ENCODE measurements around the gene CD164L2.

The CD164L2 gene

DNA sequence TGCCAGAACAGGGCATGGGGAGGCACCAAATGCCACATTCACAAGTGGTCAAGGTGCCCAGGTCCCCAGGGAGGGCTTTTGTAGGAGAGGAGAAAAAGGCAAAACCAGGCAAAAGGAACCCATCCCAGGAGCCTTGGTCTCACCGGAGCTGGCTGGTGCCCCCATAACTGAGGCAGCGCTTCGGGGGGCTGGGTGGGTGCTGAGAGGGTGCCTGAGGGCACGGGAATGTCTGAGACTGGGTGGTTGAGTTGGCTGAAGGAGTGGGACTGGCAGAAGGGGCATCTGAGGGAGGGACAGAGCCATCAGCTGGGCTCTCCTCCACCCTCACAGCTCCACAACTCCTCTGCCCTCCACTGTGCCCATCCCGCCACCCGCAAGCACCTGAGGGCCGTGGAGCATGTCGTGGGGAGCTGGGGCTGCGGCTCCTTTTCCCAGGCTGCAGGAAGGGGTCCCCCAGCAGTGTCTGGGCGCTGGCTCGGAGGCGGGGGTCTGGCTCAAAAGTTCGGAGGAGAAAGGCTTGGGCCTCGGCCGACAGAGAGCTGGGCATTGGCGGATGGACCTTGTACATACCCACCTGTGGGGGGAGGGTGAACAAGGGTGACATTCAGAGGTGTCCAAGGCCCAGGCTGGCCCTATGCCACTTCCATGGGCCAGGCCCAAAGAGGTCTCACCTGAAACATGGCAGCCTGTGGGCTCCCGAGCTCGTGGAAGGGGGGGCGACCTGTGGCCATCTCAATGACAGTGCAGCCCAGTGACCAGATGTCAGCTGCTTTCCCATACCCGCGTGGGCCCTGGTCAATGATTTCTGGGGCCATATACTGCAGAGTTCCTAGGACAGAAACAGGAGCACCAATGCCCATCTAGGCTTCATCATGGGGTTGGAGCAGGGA is 24.9 kb downstream of the CD164L2 start:
- Histone ChIP-seq H3K9me3 (ENCODE audit: control insufficient read depth in 5 of 5, low read length in 5 of 5) (no peaks in the 10 kb centered on the region), H3K27ac (ENCODE audit: low read depth, low read length) (no peak overlapping the region), H3K36me3 (ENCODE audit: control insufficient read depth in 5 of 5, insufficient read depth in 5 of 5, low read length in 5 of 5) (peaks cover 0 to 90% (median 86%) of the 10 kb centered on the region in 5 donors), H3K4me1 (ENCODE audit: control insufficient read depth in 5 of 5, insufficient read depth in 5 of 5, low read length in 5 of 5) (peaks cover 0 to 23% (median 14%) of the 10 kb centered on the region in 5 donors), H3K9ac (ENCODE audit: low read length in 5 of 5) (no peak overlapping the region), H3K4me3 (ENCODE audit: low read depth in 1 of 5, low read length in 5 of 5) (no peak overlapping the region), H3K27me3 (ENCODE audit: control insufficient read depth in 5 of 5, insufficient read depth in 4 of 5, low read length in 5 of 5) (no peaks in the 10 kb centered on the region)

DNA sequence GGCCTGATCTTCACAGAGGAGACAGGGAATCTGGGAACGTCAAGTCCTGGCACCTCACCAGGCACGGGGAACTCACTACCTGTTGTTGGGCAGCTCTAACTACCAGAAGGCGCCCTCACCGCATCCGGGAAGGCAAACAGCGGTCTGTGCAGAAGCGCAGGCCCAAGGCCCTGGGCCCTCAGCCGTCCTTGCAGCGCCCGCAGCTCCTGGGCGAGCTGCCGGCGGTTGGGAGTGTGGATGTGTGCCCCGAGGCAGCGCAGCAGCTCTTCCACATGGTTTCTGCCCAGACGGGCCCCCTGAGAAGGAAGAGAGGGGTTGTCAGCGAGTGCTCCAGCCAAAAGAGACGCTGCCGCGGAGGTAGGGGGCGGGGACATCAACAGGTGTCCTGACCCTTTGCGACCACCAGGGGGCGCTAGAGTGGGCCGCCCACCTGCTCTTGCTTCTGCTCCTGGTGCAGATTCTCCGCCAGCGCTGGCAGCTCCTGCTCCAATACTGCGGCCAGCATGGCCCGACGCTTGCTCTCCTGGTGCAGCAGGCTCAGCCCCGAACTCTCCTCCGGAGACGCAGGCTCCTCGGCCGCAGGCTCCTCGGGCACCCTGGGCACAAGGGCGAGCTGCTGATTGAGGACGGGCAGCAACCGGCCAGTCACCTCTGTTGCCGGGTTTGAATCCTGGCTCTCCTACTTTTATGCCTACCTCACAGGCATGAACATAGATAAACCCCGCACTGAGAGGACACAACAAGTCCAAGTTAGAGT is 25.7 kb downstream of the CD164L2 start:
- H3K27ac ChIP-seq (ENCODE audit: low read depth, low read length) = no peak overlapping the region

GRCh38 chr1:27356619-27357280 is 26.4 kb downstream of the CD164L2 start:
- Histone ChIP-seq H3K4me1 (ENCODE audit: control insufficient read depth in 5 of 5, insufficient read depth in 5 of 5, low read length in 5 of 5) (peaks cover 0 to 23% (median 14%) of the 10 kb centered on the region in 5 donors), H3K9ac (ENCODE audit: low read length in 5 of 5) (no peak overlapping the region), H3K27me3 (ENCODE audit: control insufficient read depth in 5 of 5, insufficient read depth in 4 of 5, low read length in 5 of 5) (no peaks in the 10 kb centered on the region), H3K27ac (ENCODE audit: low read depth, low read length) (no peak overlapping the region), H3K36me3 (ENCODE audit: control insufficient read depth in 5 of 5, insufficient read depth in 5 of 5, low read length in 5 of 5) (peaks cover 0 to 79% (median 74%) of the 10 kb centered on the region in 5 donors), H3K9me3 (ENCODE audit: control insufficient read depth in 5 of 5, low read length in 5 of 5) (no peaks in the 10 kb centered on the region), H3K4me3 (ENCODE audit: low read depth in 1 of 5, low read length in 5 of 5) (no peak overlapping the region)

More for the DNA sequence above, 25.7 kb downstream of the CD164L2 start:
- Histone ChIP-seq H3K9me3 (ENCODE audit: control insufficient read depth in 5 of 5, low read length in 5 of 5) (no peaks in the 10 kb centered on the region), H3K36me3 (ENCODE audit: control insufficient read depth in 5 of 5, insufficient read depth in 5 of 5, low read length in 5 of 5) (peaks cover 0 to 86% (median 81%) of the 10 kb centered on the region in 5 donors), H3K4me1 (ENCODE audit: control insufficient read depth in 5 of 5, insufficient read depth in 5 of 5, low read length in 5 of 5) (peaks cover 0 to 23% (median 14%) of the 10 kb centered on the region in 5 donors), H3K4me3 (ENCODE audit: low read depth in 1 of 5, low read length in 5 of 5) (peak overlapping the region in 1 of 5 donors; percentile 46), H3K9ac (ENCODE audit: low read length in 5 of 5) (no peak overlapping the region), H3K27me3 (ENCODE audit: control insufficient read depth in 5 of 5, insufficient read depth in 4 of 5, low read length in 5 of 5) (no peaks in the 10 kb centered on the region)

DNA sequence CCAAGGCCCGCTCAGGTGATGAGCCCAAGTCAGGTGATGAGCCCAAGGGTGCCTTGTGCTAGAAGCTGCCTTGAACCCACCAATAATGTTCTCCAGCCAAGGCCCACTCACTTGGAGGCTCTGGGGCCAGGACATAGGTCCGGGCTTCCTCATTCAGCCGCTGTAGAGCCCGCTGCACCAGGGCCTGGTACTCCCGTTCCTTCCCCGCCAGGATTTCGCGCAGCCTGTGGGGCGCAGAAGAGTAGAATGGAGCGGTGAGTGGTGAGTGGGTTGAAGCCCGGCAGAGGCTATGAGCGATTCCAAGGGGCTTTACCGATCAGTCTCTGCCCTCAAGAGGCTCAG is 26.9 kb downstream of the CD164L2 start:
- Histone ChIP-seq H3K9me3 (ENCODE audit: control insufficient read depth in 5 of 5, low read length in 5 of 5) (no peaks in the 10 kb centered on the region), H3K27ac (ENCODE audit: low read depth, low read length) (no peak overlapping the region), H3K27me3 (ENCODE audit: control insufficient read depth in 5 of 5, insufficient read depth in 4 of 5, low read length in 5 of 5) (no peaks in the 10 kb centered on the region), H3K4me3 (ENCODE audit: low read depth in 1 of 5, low read length in 5 of 5) (no peak overlapping the region), H3K36me3 (ENCODE audit: control insufficient read depth in 5 of 5, insufficient read depth in 5 of 5, low read length in 5 of 5) (peaks cover 0 to 73% (median 69%) of the 10 kb centered on the region in 5 donors), H3K9ac (ENCODE audit: low read length in 5 of 5) (no peak overlapping the region), H3K4me1 (ENCODE audit: control insufficient read depth in 5 of 5, insufficient read depth in 5 of 5, low read length in 5 of 5) (peaks cover 0 to 26% (median 18%) of the 10 kb centered on the region in 5 donors)

GRCh38 chr1:27355683-27356082 is 27.4 kb downstream of the CD164L2 start:
- no peak overlapping the region for H3K27ac ChIP-seq (ENCODE audit: low read depth, low read length)
- peaks cover 0 to 31% (median 24%) of the 10 kb centered on the region in 5 donors for H3K4me1 ChIP-seq (ENCODE audit: control insufficient read depth in 5 of 5, insufficient read depth in 5 of 5, low read length in 5 of 5)
- H3K4me3 ChIP-seq (ENCODE audit: low read depth in 1 of 5, low read length in 5 of 5) = no peak overlapping the region
- no peak overlapping the region for H3K9ac ChIP-seq (ENCODE audit: low read length in 5 of 5)
- H3K27me3 ChIP-seq (ENCODE audit: control insufficient read depth in 5 of 5, insufficient read depth in 4 of 5, low read length in 5 of 5) = peaks cover 0 to 4% (median 1%) of the 10 kb centered on the region in 5 donors
- H3K9me3 ChIP-seq (ENCODE audit: control insufficient read depth in 5 of 5, low read length in 5 of 5) = no peaks in the 10 kb centered on the region
- H3K36me3 ChIP-seq (ENCODE audit: control insufficient read depth in 5 of 5, insufficient read depth in 5 of 5, low read length in 5 of 5) = peaks cover 0 to 68% (median 64%) of the 10 kb centered on the region in 5 donors

DNA sequence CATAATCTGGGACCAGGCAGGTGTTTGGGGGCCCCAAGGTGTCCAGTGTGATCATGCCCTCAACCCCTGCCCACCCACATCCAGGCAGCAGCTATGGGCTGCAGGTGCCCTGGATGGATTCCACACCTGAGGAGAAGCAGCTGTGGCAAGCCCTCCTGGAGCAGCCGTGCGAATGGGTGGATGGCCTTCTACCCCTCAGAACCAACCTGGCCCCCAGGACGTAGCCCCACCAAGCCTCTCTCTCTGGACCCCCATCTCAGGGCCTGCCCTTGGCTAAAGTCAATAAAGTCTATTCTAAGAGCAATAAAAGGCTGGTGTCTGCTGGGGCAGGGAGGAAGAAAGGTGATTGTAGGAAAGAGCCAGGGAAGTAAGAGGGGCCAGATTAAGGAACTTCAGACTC is 29.5 kb downstream of the CD164L2 start:
- no peaks in the 10 kb centered on the region for H3K9me3 ChIP-seq (ENCODE audit: control insufficient read depth in 5 of 5, low read length in 5 of 5)
- H3K4me1 ChIP-seq (ENCODE audit: control insufficient read depth in 5 of 5, insufficient read depth in 5 of 5, low read length in 5 of 5) = peaks cover 0 to 37% (median 32%) of the 10 kb centered on the region in 5 donors
- no peak overlapping the region for H3K27ac ChIP-seq (ENCODE audit: low read depth, low read length)
- peaks cover 5 to 22% (median 12%) of the 10 kb centered on the region in 5 donors for H3K27me3 ChIP-seq (ENCODE audit: control insufficient read depth in 5 of 5, insufficient read depth in 4 of 5, low read length in 5 of 5)
- H3K36me3 ChIP-seq (ENCODE audit: control insufficient read depth in 5 of 5, insufficient read depth in 5 of 5, low read length in 5 of 5) = peaks cover 0 to 50% (median 45%) of the 10 kb centered on the region in 5 donors
- H3K9ac ChIP-seq (ENCODE audit: low read length in 5 of 5) = no peak overlapping the region
- no peak overlapping the region for H3K4me3 ChIP-seq (ENCODE audit: low read depth in 1 of 5, low read length in 5 of 5)

- Histone ChIP-seq H3K36me3 (ENCODE audit: control insufficient read depth in 5 of 5, insufficient read depth in 5 of 5, low read length in 5 of 5) (peaks cover 0 to 45% (median 41%) of the 10 kb centered on the region in 5 donors), H3K9me3 (ENCODE audit: control insufficient read depth in 5 of 5, low read length in 5 of 5) (no peaks in the 10 kb centered on the region), H3K27ac (ENCODE audit: low read depth, low read length) (no peak overlapping the region), H3K4me1 (ENCODE audit: control insufficient read depth in 5 of 5, insufficient read depth in 5 of 5, low read length in 5 of 5) (peaks cover 0 to 37% (median 32%) of the 10 kb centered on the region in 5 donors), H3K4me3 (ENCODE audit: low read depth in 1 of 5, low read length in 5 of 5) (no peak overlapping the region), H3K9ac (ENCODE audit: low read length in 5 of 5) (no peak overlapping the region), H3K27me3 (ENCODE audit: control insufficient read depth in 5 of 5, insufficient read depth in 4 of 5, low read length in 5 of 5) (peaks cover 5 to 22% (median 12%) of the 10 kb centered on the region in 5 donors)
Measured at GRCh38 chr1:27353166-27353565, 30.0 kb downstream of the CD164L2 start.

DNA sequence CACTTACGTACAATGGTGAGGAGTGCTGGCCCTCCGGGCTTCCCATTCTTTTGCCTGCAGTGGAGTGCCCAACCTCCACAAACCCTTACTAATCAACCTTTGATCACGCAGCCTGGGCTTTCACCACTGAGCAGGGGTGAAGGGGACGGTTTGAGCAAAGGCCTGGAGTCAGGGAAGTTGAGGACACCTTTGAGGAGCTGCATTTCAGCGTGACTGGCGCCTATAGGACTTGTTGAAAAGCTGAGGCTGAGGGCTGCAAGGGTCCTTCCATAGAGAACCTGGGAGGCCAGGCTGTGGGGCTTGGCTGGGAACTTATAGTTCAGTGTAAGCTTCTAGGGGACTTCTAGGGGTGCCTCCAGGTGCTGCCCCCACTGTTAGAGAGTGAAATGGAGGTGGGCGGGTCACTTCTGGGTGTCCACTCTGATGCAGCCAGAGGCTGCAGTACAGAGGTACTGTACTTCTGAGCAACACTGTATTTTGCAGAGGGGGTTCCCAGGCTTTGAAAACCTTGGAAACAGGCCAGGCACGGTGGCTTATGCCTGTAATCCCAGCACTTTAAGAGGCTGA is 31.5 kb downstream of the CD164L2 start:
- Histone ChIP-seq H3K4me3 (ENCODE audit: low read depth in 1 of 5, low read length in 5 of 5) (peak overlapping the region in 2 of 5 donors; percentile 13 to 59), H3K27ac (ENCODE audit: low read depth, low read length) (no peak overlapping the region), H3K36me3 (ENCODE audit: control insufficient read depth in 5 of 5, insufficient read depth in 5 of 5, low read length in 5 of 5) (peaks cover 0 to 31% (median 30%) of the 10 kb centered on the region in 5 donors), H3K4me1 (ENCODE audit: control insufficient read depth in 5 of 5, insufficient read depth in 5 of 5, low read length in 5 of 5) (peaks cover 0 to 29% (median 25%) of the 10 kb centered on the region in 5 donors), H3K9ac (ENCODE audit: low read length in 5 of 5) (no peak overlapping the region), H3K9me3 (ENCODE audit: control insufficient read depth in 5 of 5, low read length in 5 of 5) (no peaks in the 10 kb centered on the region), H3K27me3 (ENCODE audit: control insufficient read depth in 5 of 5, insufficient read depth in 4 of 5, low read length in 5 of 5) (peaks cover 11 to 26% (median 16%) of the 10 kb centered on the region in 5 donors)

- peaks cover 0 to 24% (median 23%) of the 10 kb centered on the region in 5 donors for H3K36me3 ChIP-seq (ENCODE audit: control insufficient read depth in 5 of 5, insufficient read depth in 5 of 5, low read length in 5 of 5)
- peak overlapping the region in 3 of 5 donors; percentile 9 to 59 (median 13) for H3K4me3 ChIP-seq (ENCODE audit: low read depth in 1 of 5, low read length in 5 of 5)
- H3K27ac ChIP-seq (ENCODE audit: low read depth, low read length) = no peak overlapping the region
- no peaks in the 10 kb centered on the region for H3K9me3 ChIP-seq (ENCODE audit: control insufficient read depth in 5 of 5, low read length in 5 of 5)
- peaks cover 11 to 30% (median 16%) of the 10 kb centered on the region in 5 donors for H3K27me3 ChIP-seq (ENCODE audit: control insufficient read depth in 5 of 5, insufficient read depth in 4 of 5, low read length in 5 of 5)
- no peak overlapping the region for H3K9ac ChIP-seq (ENCODE audit: low read length in 5 of 5)
- peaks cover 0 to 29% (median 25%) of the 10 kb centered on the region in 5 donors for H3K4me1 ChIP-seq (ENCODE audit: control insufficient read depth in 5 of 5, insufficient read depth in 5 of 5, low read length in 5 of 5)
Measured at GRCh38 chr1:27350663-27351540, 32.2 kb downstream of the CD164L2 start.

Data from subcutaneous abdominal adipose tissue (tissue), 5 donors.